Measurements from ENCODE around the gene OGFOD3. TPM values are rescaled to one million over a fixed set of nuclear protein-coding genes. Genes with fewer than 3 reads are reported as not detected.
"Not testable (repeated sequence)": the region's sequence is repeated elsewhere in the genome, so short reads cannot be mapped to it uniquely, and the experiment has no call there.

OGFOD3 gene
- total RNA-seq, 1 donor from 2014 or later, result 26.7 TPM

DNA sequence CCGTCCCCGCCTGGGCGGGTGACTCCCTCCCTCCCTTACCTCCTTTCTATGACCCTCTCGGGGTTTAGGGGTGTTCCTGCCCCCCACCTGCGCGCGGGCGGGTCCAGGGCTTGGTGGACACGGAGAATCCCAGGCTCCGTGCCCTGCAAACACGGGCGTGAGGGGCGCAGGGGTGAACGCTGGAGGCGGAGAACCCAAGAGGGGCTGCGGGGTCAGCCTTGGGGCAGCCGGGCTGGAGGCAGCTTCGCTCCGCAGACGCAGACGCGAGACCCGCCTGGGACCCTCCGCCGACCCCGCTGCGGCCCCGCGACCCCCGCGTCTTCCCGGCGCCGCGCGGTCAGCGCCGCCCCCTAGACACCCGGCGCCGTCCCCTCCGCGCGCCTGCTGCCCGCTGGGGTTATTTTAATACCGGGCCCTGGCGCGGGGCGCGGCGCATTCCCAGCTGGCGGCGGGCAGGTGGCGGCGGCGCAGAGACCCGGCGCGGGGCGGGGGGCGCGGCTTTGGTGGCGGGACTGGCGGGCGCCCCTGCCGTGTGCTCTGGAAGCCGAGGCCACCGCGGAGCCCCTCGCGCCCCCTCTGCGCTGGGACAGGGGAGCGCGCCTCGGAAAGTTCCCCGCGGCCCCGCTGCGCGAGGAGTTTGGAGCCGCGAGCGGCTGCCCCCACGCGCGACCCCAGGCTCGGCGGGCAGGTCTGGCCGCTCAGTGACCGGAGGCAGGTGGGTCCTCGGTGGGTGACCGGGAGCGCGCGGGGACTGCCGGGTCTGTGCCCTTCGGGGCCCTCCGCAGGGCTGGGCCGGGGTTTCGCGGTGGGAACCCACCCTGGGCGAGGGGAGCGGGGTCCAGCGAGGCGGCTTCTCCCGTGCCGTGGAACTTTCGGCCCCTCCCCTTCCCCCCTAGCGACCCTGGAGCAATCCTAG is 46.8 kb downstream of the OGFOD3 start, which contains the start of gene UTS2R:
Gene UTS2R, plus strand, starts transcription at position 433 of the 916 bp plus-strand sequence. CDS start 2,560 bp downstream, outside the sequence.
- intact Hi-C loops (cut with micrococcal nuclease), result loop anchor here (10.0 kb wide), 1 partner anchor 247 kb away; no protein-coding TSS in a partner anchor
- H3K27ac Mint-ChIP-seq, result no peak within 1 kb of the TSS
- H3K27me3 Mint-ChIP-seq, result peaks cover 43% of the 10 kb centered on the region
- H3K36me3 Mint-ChIP-seq (ENCODE audit: low read depth), result no peaks in the 10 kb centered on the region
- peak within 1 kb of the TSS; percentile 74 for H3K4me3 Mint-ChIP-seq
- no peak for DNase-seq
- H3K9me3 Mint-ChIP-seq, result no peaks in the 10 kb centered on the region
- H3K4me1 Mint-ChIP-seq, result peaks cover 16% of the 10 kb centered on the region

DNA sequence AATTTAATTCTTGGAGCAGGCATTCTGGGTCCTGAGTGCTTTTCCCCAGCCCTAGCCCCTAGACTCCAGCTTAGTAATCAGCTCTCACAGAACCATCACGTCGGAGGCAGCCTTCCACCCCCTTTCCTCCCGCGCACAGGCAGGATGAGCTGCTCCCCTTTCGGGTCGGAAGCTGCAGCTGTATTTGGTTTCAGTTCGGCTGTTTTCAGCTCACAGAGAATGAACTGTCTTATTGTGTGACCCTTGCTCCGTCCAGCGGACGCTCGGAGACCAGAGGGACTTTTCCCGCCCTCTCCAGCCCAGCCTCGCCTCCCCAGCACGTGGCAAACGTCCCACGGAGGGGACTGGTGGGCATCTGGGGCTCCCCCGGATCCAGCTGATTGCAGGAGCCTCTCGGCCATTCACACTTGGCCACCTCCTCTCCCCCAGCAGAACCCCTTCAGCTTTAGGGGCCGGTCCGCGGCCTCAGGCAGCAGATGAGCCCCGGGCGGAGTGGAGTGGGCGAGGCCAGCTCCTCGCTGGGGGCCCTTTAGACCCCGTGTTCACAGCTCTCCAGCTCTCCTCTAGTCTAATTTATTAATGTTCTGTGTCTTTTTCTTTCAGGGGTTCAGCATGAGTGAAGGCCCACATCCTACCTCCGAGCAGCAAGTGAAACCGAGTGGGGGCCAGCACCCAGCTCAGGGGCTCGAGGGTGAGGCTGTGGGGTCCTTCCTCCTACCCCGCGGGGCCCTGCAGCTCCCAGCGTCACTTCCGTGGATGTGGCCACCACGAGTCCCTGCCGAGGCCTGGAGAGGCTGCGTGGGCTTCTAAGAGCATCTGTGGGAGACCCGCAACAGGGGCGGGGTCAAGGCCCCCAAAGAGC is 47.7 kb downstream of the OGFOD3 start:
- no peaks in the 10 kb centered on the region for H3K9me3 Mint-ChIP-seq
- intact Hi-C loops (cut with micrococcal nuclease), result loop anchor here (10.0 kb wide), 1 partner anchor 246 kb away; no protein-coding TSS in a partner anchor
- peak overlapping the region; percentile 74 for H3K4me3 Mint-ChIP-seq
- peak; percentile 79 for DNase-seq
- peaks cover 41% of the 10 kb centered on the region for H3K27me3 Mint-ChIP-seq
- H3K36me3 Mint-ChIP-seq (ENCODE audit: low read depth), result no peaks in the 10 kb centered on the region
- H3K27ac Mint-ChIP-seq, result no peak overlapping the region
- H3K4me1 Mint-ChIP-seq, result peaks cover 17% of the 10 kb centered on the region

DNA sequence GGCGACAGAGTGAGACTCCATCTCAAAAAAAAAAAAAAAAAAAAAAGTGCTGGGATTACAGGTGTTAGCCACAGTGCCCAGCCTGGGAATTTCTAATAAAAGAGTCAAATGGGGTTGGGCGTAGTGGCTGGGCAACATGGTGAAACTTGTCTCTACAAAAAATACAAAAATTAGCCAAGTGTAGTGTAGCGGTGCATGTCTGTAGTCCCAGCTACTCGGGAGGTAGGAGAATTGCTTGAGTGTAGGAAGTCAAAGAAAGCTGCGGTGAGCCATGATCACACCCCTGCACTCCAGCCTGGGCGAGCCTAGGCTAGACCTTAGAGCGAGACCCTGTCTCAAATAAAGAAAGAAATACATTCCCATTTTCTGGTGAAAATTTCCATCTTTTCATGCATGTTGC is 49.2 kb downstream of the OGFOD3 start:
- H3K36me3 Mint-ChIP-seq (ENCODE audit: low read depth), result no peaks in the 10 kb centered on the region
- intact Hi-C loops (cut with micrococcal nuclease), result no loop called here

DNA sequence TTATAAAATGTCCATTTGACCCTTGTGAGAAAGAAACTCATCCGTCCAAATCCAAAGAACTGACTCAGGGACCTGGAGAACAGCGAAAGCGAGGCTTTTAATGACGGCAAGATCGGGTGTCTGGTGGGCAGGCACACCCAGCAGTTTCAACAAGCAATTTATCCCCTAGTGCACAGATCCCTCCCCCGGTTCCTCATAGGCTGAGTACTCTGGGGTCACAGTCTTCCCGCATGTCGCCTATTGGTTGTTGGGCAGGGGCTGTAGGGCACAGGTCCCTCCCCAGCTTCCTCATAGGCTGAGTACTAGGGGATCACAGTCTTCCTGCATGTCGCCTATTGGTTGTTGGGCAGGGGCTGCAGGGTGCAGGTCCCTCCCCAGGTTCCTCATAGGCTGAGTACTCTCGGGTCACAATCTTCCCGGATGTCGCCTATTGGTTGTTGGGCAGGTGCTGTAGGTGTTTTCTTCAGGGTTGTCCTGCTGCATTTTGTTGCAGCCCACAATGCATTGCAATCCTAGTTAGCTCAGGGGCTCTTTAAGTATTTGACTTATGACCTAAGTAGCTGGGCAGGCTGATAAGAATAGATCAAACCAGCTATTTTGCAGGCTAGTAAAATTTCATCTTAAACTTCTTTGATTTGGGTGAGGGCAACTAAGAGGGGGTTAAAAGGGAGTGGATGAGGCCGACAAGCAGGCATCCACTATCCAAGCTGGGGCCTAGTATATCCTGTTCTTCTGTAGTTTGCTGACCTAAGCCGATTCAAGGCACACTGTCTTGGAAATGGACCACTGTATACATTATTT is 50.5 kb downstream of the OGFOD3 start:
- H3K36me3 Mint-ChIP-seq (ENCODE audit: low read depth), result no peaks in the 10 kb centered on the region
- intact Hi-C loops (cut with micrococcal nuclease), result no loop called here

More for the DNA sequence above, 49.2 kb downstream of the OGFOD3 start:
- DNase-seq, result no peak
- Mint-ChIP-seq H3K27ac (no peak overlapping the region), H3K4me1 (peaks cover 19% of the 10 kb centered on the region), H3K4me3 (no peak overlapping the region), H3K9me3 (no peaks in the 10 kb centered on the region), H3K27me3 (peaks cover 43% of the 10 kb centered on the region)

DNA sequence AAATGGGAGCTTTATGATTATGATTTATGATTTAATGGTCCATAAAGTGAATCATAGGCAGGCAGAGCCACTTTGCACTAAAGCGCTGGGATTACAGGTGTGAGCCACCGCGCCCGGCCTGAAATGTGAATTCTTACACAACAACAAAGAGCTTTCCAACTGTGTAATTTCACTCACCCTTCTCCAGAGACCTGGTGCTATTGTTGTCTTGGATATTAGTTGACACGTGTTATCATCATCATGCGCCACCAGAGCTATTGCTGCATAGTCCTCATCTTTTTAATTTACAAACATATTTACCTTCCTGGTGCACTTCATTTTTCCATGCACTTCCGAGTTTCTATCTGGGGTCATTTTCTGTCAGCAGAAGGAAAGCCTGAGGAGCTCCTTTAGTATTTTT is 51.6 kb downstream of the OGFOD3 start:
- Mint-ChIP-seq H3K9me3 (no peaks in the 10 kb centered on the region), H3K27ac (no peak overlapping the region), H3K36me3 (ENCODE audit: low read depth) (no peaks in the 10 kb centered on the region), H3K4me1 (peaks cover 9% of the 10 kb centered on the region), H3K27me3 (peaks cover 37% of the 10 kb centered on the region), H3K4me3 (no peak overlapping the region)
- intact Hi-C loops (cut with micrococcal nuclease), result no loop called here
- no peak for DNase-seq

More for the DNA sequence above, 50.5 kb downstream of the OGFOD3 start:
- H3K4me1 Mint-ChIP-seq, result peaks cover 15% of the 10 kb centered on the region
- no peaks in the 10 kb centered on the region for H3K9me3 Mint-ChIP-seq
- H3K27me3 Mint-ChIP-seq, result peaks cover 38% of the 10 kb centered on the region
- no peak overlapping the region for H3K27ac Mint-ChIP-seq
- DNase-seq, result no peak
- H3K4me3 Mint-ChIP-seq, result no peak overlapping the region

DNA sequence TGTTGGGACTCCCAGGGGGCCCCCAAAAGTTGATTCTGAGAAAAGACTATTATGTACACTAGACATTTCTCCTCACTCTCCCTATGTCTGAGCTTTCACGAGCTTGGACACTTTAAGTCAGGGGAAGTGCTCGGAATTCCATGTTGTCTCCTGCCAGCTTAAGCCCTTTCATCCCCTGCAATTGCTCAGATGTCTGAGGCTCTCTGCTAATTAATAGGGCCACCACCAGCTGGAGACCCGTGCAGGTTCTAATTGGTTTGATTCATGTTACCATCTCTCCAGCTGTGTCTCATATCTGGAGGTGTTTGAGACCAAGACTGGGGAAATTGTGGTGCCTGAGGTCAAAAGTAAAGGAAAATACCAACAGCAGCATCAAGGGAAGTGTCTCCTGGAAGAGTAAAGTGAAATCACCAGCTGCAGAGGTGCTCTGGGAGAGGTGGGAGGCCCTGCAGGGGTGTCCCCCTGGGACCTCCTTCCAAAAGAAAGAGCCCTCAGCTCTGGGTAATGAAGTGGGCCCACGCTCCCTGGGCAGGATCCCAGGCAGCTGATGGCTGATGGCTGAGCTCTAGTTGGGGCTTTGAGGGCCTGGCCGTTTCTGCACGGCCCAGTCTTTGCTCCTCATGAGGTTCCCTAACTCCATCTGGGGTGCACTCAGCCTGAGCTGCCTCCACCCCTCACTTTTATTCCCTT is 52.6 kb downstream of the OGFOD3 start:
- no peaks in the 10 kb centered on the region for H3K9me3 Mint-ChIP-seq
- H3K27ac Mint-ChIP-seq, result no peak overlapping the region
- DNase-seq, result no peak
- H3K4me1 Mint-ChIP-seq, result peaks cover 6% of the 10 kb centered on the region
- H3K4me3 Mint-ChIP-seq, result no peak overlapping the region
- peaks cover 32% of the 10 kb centered on the region for H3K27me3 Mint-ChIP-seq
- intact Hi-C loops (cut with micrococcal nuclease), result no loop called here
- H3K36me3 Mint-ChIP-seq (ENCODE audit: low read depth), result no peaks in the 10 kb centered on the region

DNA sequence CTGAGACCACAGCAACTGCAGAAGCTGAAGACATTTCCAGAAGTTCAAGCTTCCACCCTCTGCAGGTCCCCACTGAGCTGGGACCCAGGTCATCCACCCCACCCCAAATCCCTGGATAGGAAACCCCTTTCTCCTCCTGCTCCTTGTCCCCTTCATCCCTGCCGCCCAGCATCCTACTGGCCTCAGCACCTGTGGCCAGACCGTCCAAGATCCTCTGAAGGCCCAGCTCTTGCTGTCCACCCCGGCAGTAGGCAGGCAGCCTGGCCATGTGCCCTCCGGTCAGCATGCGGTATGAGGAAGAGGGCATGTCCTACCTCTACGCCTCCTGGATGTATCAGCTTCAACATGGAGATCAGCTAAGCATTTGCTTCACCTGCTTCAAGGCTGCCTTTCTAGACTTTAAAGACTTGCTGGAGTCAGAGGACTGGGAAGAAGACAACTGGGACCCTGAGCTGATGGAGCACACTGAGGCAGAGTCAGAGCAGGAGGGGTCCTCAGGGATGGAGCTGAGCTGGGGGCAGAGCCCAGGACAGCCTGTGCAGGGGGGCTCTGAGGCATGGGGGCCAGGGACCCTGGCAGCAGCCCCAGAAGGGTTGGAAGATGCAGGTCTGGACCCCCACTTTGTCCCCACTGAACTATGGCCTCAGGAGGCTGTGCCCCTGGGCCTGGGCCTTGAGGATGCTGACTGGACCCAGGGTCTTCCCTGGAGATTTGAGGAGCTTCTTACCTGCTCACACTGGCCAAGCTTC is 56.3 kb downstream of the OGFOD3 start:
- Mint-ChIP-seq H3K27me3 (peaks cover 25% of the 10 kb centered on the region), H3K4me3 (no peak overlapping the region), H3K27ac (peak overlapping the region; percentile 43)

DNA sequence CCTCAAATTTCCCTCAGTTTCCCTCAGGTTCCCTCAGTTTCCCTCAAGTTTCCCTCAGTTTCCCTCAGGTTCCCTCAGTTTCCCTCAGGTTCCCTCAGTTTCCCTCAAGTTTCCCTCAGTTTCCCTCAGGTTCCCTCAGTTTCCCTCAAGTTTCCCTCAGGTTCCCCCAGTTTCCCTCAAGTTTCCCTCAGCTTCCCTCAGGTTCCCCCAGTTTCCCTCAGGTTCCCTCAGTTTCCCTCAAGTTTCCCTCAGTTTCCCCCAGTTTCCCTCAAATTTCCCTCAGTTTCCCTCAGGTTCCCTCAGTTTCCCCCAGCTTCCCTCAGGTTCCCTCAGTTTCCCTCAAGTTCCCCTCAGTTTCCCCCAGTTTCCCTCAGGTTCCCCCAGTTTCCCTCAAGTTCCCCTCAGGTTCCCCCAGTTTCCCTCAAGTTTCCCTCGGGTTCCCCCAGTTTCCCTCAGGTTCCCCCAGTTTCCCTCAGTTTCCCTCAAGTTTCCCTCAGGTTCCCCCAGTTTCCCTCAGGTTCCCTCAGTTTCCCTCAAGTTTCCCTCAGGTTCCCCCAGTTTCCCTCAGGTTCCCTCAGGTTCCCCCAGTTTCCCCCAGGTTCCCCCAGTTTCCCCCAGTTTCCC is 58.8 kb downstream of the OGFOD3 start:
- H3K36me3 Mint-ChIP-seq (ENCODE audit: low read depth); H3K9me3 Mint-ChIP-seq; H3K27ac Mint-ChIP-seq; DNase-seq; intact Hi-C loops (cut with micrococcal nuclease); H3K4me1 Mint-ChIP-seq; H3K4me3 Mint-ChIP-seq: not testable (repeated sequence)
- peaks cover 19% of the 10 kb centered on the region for H3K27me3 Mint-ChIP-seq

More for the DNA sequence above, 56.3 kb downstream of the OGFOD3 start:
- intact Hi-C loops (cut with micrococcal nuclease), result no loop called here
- H3K4me1 Mint-ChIP-seq, result peaks cover 10% of the 10 kb centered on the region
- DNase-seq, result no peak
- H3K36me3 Mint-ChIP-seq (ENCODE audit: low read depth), result no peaks in the 10 kb centered on the region
- H3K9me3 Mint-ChIP-seq, result peaks cover 6% of the 10 kb centered on the region

DNA sequence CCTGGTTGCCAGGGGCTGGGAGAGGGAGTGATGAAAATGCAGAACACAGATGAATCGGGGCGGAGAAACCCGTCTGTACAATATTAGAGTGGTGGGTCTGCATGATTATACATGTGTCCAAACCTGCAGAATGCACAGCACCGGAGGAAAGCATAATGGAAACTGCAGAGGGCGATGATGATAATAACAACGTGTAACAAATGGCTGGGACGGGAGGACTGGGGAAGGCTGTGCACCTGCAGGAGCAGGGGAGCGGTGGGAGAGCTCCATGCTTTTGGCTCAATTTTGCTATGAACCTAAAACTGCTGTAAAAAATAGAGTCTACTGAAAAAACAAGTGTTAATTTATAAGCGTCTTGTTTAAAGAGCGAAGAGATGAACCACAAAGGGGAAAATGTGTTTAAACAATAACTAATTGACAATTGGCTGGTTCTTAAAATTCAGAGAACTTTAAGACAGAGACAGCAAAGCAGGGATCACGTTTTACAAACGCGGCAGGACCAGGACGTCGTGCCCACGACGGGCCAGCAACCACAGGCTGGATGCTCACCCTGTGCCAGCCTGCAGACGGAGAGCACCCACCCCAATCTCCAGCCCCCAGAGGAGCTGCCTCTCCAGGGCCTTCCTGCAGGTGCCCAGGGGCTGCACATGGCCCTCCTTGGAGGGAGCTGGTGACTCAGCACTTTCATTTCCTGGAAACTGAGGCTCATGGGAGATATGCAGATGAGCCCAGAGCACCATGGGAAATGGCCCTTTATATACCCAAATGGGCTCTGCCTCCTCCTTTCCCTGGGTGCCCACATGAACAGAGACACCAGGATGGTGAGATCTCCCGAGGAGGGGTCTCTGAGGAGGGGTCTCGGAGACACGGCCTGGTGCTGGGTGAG is 59.7 kb downstream of the OGFOD3 start, which contains the start of gene TEX19:
Gene TEX19, plus strand, starts transcription at position 783 of the 886 bp plus-strand sequence. CDS start 2,904 bp downstream, outside the sequence.
- peak within 1 kb of the TSS; percentile 69 for H3K27ac Mint-ChIP-seq
- peaks cover 6% of the 10 kb centered on the region for H3K9me3 Mint-ChIP-seq
- DNase-seq, result peak; percentile 67
- H3K4me3 Mint-ChIP-seq, result peak within 1 kb of the TSS; percentile 20
- intact Hi-C loops (cut with micrococcal nuclease), result no loop called here
- peaks cover 19% of the 10 kb centered on the region for H3K27me3 Mint-ChIP-seq
- peaks cover 7% of the 10 kb centered on the region for H3K4me1 Mint-ChIP-seq
- no peaks in the 10 kb centered on the region for H3K36me3 Mint-ChIP-seq (ENCODE audit: low read depth)

DNA sequence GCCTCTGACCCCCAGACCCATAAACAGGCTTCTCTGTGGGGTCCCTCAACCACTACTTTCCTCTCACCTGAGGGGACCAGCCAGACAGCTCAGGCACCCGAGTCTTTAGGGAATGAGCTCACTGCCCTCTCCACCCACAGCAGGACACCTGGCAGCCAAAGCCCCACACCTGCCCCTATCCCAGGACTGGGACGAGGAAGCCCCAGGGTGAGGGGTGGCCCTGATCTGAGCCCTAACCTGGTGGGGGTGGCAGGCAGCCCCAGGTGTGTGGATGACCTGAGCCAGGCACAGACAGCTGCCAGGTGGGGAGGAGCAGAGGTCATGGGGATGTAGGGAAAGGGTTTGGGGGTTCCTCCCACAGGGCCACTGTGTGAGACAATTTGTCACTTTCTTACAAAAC is 61.0 kb downstream of the OGFOD3 start:
- Mint-ChIP-seq H3K4me3 (no peak overlapping the region), H3K27ac (no peak overlapping the region), H3K27me3 (peaks cover 16% of the 10 kb centered on the region), H3K4me1 (peaks cover 7% of the 10 kb centered on the region), H3K36me3 (ENCODE audit: low read depth) (no peaks in the 10 kb centered on the region), H3K9me3 (peaks cover 6% of the 10 kb centered on the region)
- intact Hi-C loops (cut with micrococcal nuclease), result no loop called here
- DNase-seq, result no peak

DNA sequence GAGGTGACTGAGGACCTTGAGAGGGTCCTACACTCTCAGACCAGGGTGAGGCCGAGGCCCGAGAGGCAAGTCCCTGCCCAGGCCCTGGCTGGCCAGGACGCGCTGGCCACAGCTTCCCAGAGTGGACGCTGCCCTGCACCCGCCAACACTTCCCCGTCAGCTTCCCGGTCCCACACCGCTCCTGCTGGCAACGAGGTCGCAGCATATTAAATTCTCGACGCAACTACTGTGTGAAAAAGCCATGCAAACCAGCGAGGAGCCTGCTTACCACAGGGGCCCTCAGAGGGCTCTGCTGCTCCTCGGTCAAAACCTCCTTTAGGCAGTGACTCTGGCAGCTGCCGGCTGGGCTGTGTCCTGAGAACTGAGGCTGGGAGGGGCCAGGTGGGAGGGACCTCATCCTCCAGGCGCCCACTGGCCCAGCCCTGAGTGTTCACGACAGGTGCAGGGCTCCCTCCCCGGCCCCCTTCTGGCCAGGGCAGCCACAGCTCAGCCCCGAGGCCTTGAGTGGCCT is 61.5 kb downstream of the OGFOD3 start:
- DNase-seq, result no peak
- Mint-ChIP-seq H3K36me3 (ENCODE audit: low read depth) (no peaks in the 10 kb centered on the region), H3K9me3 (peaks cover 6% of the 10 kb centered on the region), H3K4me1 (peaks cover 7% of the 10 kb centered on the region), H3K27me3 (peaks cover 14% of the 10 kb centered on the region), H3K4me3 (no peak overlapping the region), H3K27ac (no peak overlapping the region)
- intact Hi-C loops (cut with micrococcal nuclease), result no loop called here

Measured in activated CD4-positive, alpha-beta T cell treated with anti-CD3 and anti-CD28 coated beads, Interleukin-2, amount 10 ng/mL, durations not matched to agents 24 days and 14 days (primary cell).